ENCODE data around the gene LTC4S. TPM values are rescaled to one million over a fixed set of nuclear protein-coding genes. Genes with fewer than 3 reads are reported as not detected.
"Not testable (repeated sequence)": the region's sequence is repeated elsewhere in the genome, so short reads cannot be mapped to it uniquely, and the experiment has no call there.

Gene LTC4S
- total RNA-seq, 2 experiments from 2014 or later: 2.1 to 3.3 TPM

DNA sequence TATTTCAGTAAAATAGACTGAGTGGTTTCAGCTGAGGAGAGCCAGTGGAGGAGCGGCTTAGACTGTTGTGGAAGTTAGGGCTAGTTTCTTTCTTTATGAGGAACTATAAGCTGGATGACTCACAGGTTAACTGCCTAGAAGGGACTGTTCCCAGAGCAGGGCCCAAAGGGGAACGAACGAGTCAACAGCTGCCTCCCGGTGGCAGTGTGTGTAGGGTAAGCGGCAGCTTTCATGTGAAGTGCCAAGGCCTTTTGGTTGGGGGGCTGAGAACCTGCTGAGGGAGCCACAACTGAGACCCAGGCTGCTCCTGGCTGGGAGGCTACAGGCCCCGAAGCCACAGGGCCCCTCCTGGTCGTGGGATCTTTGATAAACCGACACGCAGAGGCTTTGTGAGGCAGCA lies 33.9 kb downstream of the LTC4S start:
- H3K36me3 Mint-ChIP-seq (ENCODE audit: low read depth): peaks cover 92% of the 10 kb centered on the region
- no peaks in the 10 kb centered on the region for H3K27me3 Mint-ChIP-seq
- H3K27ac Mint-ChIP-seq: no peak overlapping the region
- POLR2A ChIA-PET: interaction anchor here (1.3 kb wide), 1 partner anchor 9 kb away, joined by 3 read pairs; no protein-coding TSS in a partner anchor
- CTCF ChIA-PET: interaction anchor here (1.2 kb wide), 1 partner anchor 26 kb away, joined by 3 read pairs; no protein-coding TSS in a partner anchor
- DNase-seq: no peak
- no peak overlapping the region for H3K4me3 Mint-ChIP-seq
- no peaks in the 10 kb centered on the region for H3K9me3 Mint-ChIP-seq
- H3K4me1 Mint-ChIP-seq: peaks cover 13% of the 10 kb centered on the region

GRCh38 chr5:179828756-179829421 lies 35.1 kb downstream of the LTC4S start:
- peaks cover 10% of the 10 kb centered on the region for H3K4me1 Mint-ChIP-seq
- H3K9me3 Mint-ChIP-seq: no peaks in the 10 kb centered on the region
- no peaks in the 10 kb centered on the region for H3K27me3 Mint-ChIP-seq
- ChIA-PET POLR2A (interaction anchor here (1.3 kb wide), 1 partner anchor 8 kb away, joined by 3 read pairs; no protein-coding TSS in a partner anchor), CTCF (no interaction called here)
- H3K4me3 Mint-ChIP-seq: no peak overlapping the region
- H3K36me3 Mint-ChIP-seq (ENCODE audit: low read depth): peaks cover 92% of the 10 kb centered on the region
- no peak for DNase-seq
- no peak overlapping the region for H3K27ac Mint-ChIP-seq

GRCh38 chr5:179829732-179830435 lies 36.1 kb downstream of the LTC4S start:
- Mint-ChIP-seq H3K27me3 (no peaks in the 10 kb centered on the region), H3K9me3 (no peaks in the 10 kb centered on the region), H3K4me1 (peaks cover 7% of the 10 kb centered on the region), H3K36me3 (ENCODE audit: low read depth) (peaks cover 84% of the 10 kb centered on the region), H3K4me3 (no peak overlapping the region), H3K27ac (no peak overlapping the region)
- DNase-seq: no peak
- ChIA-PET POLR2A (interaction anchor here (1.1 to 2.6 kb wide), 2 partner anchors 8 to 9 kb away, joined by 3 to 10 read pairs; partner anchors contain the start of gene SQSTM1), CTCF (no interaction called here)

GRCh38 chr5:179830818-179831468 lies 37.2 kb downstream of the LTC4S start:
- no peaks in the 10 kb centered on the region for H3K9me3 Mint-ChIP-seq
- H3K4me3 Mint-ChIP-seq: no peak overlapping the region
- ChIA-PET POLR2A (interaction anchor here (1.1 to 2.6 kb wide), 3 partner anchors 9 to 27 kb away, joined by 3 to 10 read pairs (median 3); partner anchors contain the start of gene SQSTM1), CTCF (no interaction called here)
- no peaks in the 10 kb centered on the region for H3K27me3 Mint-ChIP-seq
- H3K4me1 Mint-ChIP-seq: peaks cover 12% of the 10 kb centered on the region
- peaks cover 81% of the 10 kb centered on the region for H3K36me3 Mint-ChIP-seq (ENCODE audit: low read depth)
- no peak for DNase-seq
- H3K27ac Mint-ChIP-seq: no peak overlapping the region

DNA sequence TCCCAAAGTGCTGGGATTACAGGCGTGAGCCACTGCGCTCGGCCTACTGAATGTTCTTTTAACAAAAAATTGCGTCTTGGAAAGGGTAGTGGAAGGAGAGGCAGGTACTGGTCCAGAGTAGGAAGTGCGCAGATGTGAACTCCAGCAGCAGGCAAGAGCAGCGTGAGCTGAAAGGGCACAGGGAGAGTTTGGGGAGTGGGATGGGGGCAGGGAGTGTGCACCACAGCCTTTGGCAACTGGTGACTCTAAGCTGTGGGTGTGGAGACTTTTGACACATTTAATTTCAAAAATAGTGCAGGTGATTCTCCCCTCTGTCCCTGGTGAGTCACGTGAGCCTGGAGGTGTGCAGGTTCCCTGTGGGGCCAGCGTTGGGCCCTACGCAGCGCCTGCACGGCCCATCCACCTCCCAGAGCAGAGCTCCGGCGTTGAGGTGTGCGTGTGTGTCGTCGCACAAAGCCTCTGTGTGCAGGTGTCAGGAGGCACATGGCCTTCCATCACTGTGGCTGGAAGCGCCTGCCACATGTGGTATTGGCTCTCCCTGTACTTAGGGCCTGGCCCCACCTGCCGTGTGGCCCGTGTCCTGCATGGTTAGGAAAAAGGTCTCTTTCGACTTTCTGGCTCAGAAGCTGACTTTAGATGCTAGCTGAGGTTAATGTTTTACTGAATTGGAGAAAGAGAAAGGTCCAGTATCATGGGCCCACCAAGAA lies 38.4 kb downstream of the LTC4S start:
- ChIA-PET CTCF (no interaction called here), POLR2A (interaction anchor here (0.9 to 2.6 kb wide), 3 partner anchors 10 to 28 kb away, joined by 3 to 10 read pairs (median 3); partner anchors contain the start of gene SQSTM1)
- H3K27ac Mint-ChIP-seq: no peak overlapping the region
- peaks cover 81% of the 10 kb centered on the region for H3K36me3 Mint-ChIP-seq (ENCODE audit: low read depth)
- DNase-seq: no peak
- no peaks in the 10 kb centered on the region for H3K27me3 Mint-ChIP-seq
- H3K4me1 Mint-ChIP-seq: peaks cover 22% of the 10 kb centered on the region
- H3K4me3 Mint-ChIP-seq: no peak overlapping the region
- no peaks in the 10 kb centered on the region for H3K9me3 Mint-ChIP-seq

DNA sequence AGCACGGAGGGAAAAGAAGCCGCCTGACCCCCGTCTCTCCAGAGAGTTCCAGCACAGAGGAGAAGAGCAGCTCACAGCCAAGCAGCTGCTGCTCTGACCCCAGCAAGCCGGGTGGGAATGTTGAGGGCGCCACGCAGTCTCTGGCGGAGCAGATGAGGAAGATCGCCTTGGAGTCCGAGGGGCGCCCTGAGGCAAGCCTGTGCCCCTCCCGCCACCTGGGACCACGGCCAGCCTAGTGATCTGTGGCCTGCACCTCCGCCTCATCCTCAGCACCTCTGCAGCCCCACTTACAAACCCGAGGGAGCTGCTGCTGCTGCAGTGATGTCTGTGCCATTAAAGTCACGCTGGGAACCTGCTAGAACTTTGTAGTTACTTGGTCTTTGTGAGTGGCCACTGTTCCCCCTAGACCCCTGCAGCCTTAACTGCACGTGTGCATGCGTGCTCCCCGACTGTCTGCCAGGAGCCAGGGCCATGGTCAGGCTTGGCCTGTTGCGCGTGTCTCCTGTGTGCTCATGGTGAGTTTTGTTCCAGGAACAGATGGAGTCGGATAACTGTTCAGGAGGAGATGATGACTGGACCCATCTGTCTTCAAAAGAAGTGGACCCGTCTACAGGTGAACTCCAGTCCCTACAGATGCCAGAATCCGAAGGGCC lies 39.4 kb downstream of the LTC4S start:
- Mint-ChIP-seq H3K27ac (no peak overlapping the region), H3K4me3 (no peak overlapping the region), H3K4me1 (peaks cover 26% of the 10 kb centered on the region)

DNA sequence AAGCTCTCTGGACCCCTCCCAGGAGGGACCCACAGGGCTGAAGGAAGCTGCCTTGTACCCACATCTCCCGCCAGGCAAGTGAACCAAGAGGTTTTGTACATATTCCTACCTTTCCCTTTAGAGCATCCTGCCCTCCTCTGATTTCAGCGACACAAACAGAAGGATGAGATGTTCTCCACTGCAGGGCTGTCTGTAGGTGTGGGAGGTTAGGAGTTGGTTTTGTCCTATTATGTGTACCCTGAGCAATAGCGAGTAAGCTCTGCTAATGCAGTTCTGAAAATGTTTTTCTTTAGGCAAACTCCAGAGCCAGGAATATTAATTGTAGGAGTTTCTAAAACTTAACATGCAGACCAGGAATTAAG lies 39.9 kb downstream of the LTC4S start:
- DNase-seq: no peak
- Mint-ChIP-seq H3K9me3 (no peaks in the 10 kb centered on the region), H3K27me3 (no peaks in the 10 kb centered on the region), H3K36me3 (ENCODE audit: low read depth) (peaks cover 70% of the 10 kb centered on the region), H3K27ac (no peak overlapping the region), H3K4me1 (peaks cover 26% of the 10 kb centered on the region), H3K4me3 (no peak overlapping the region)
- ChIA-PET CTCF (no interaction called here), POLR2A (no interaction called here)

More for the DNA sequence above, 39.4 kb downstream of the LTC4S start:
- Mint-ChIP-seq H3K9me3 (no peaks in the 10 kb centered on the region), H3K36me3 (ENCODE audit: low read depth) (peaks cover 72% of the 10 kb centered on the region), H3K27me3 (no peaks in the 10 kb centered on the region)
- no peak for DNase-seq
- CTCF ChIA-PET: no interaction called here
- POLR2A ChIA-PET: no interaction called here

GRCh38 chr5:179834120-179834519 lies 40.3 kb downstream of the LTC4S start:
- no peak for DNase-seq
- no peak overlapping the region for H3K27ac Mint-ChIP-seq
- ChIA-PET POLR2A (no interaction called here), CTCF (no interaction called here)
- no peaks in the 10 kb centered on the region for H3K9me3 Mint-ChIP-seq
- no peak overlapping the region for H3K4me3 Mint-ChIP-seq
- peaks cover 67% of the 10 kb centered on the region for H3K36me3 Mint-ChIP-seq (ENCODE audit: low read depth)
- peaks cover 26% of the 10 kb centered on the region for H3K4me1 Mint-ChIP-seq
- no peaks in the 10 kb centered on the region for H3K27me3 Mint-ChIP-seq

DNA sequence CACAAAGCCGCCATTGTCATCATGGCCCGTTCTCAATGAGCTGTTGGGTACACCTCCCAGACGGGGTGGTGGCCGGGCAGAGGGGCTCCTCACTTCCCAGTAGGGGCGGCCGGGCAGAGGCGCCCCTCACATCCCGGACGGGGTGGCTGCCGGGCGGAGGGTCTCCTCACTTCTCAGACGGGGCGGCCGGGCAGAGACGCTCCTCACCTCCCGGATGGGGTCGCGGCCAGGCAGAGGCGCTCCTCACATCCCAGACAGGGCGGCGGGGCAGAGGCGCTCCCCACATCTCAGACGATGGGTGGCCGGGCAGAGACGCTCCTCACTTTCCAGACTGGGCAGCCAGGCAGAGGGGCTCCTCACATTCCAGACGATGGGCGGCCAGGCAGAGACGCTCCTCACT lies 41.1 kb downstream of the LTC4S start:
- CTCF ChIA-PET, DNase-seq, H3K27me3 Mint-ChIP-seq, H3K4me3 Mint-ChIP-seq, H3K27ac Mint-ChIP-seq, POLR2A ChIA-PET, H3K9me3 Mint-ChIP-seq: not testable (repeated sequence)
- peaks cover 26% of the 10 kb centered on the region for H3K4me1 Mint-ChIP-seq
- H3K36me3 Mint-ChIP-seq (ENCODE audit: low read depth): peaks cover 60% of the 10 kb centered on the region

- POLR2A ChIA-PET: interaction anchor here (0.8 to 2.5 kb wide), 8 partner anchors 8 to 136 kb away, joined by 3 to 21 read pairs (median 5); partner anchors contain the start of gene SQSTM1
- Mint-ChIP-seq H3K4me1 (peaks cover 26% of the 10 kb centered on the region), H3K4me3 (peak overlapping the region; percentile 26), H3K9me3 (no peaks in the 10 kb centered on the region), H3K27me3 (no peaks in the 10 kb centered on the region), H3K36me3 (ENCODE audit: low read depth) (peaks cover 55% of the 10 kb centered on the region), H3K27ac (peak overlapping the region; percentile 85)
- DNase-seq: peak; percentile 70
- CTCF ChIA-PET: interaction anchor here (0.6 to 1.4 kb wide), 2 partner anchors 35 to 94 kb away, joined by 3 to 4 read pairs; no protein-coding TSS in a partner anchor
Observed at GRCh38 chr5:179836225-179837019, 42.6 kb downstream of the LTC4S start.

DNA sequence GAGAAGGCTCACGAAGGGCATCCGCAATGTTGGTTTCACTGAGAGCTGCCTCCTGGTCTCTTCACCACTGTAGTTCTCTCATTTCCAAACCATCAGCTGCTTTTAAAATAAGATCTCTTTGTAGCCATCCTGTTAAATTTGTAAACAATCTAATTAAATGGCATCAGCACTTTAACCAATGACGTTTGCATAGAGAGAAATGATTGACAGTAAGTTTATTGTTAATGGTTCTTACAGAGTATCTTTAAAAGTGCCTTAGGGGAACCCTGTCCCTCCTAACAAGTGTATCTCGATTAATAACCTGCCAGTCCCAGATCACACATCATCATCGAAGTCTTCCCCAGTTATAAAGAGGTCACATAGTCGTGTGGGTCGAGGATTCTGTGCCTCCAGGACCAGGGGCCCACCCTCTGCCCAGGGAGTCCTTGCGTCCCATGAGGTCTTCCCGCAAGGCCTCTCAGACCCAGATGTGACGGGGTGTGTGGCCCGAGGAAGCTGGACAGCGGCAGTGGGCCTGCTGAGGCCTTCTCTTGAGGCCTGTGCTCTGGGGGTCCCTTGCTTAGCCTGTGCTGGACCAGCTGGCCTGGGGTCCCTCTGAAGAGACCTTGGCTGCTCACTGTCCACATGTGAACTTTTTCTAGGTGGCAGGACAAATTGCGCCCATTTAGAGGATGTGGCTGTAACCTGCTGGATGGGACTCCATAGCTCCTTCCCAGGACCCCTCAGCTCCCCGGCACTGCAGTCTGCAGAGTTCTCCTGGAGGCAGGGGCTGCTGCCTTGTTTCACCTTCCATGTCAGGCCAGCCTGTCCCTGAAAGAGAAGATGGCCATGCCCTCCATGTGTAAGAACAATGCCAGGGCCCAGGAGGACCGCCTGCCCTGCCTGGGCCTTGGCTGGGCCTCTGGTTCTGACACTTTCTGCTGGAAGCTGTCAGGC lies 43.6 kb downstream of the LTC4S start:
- Mint-ChIP-seq H3K4me1 (peaks cover 26% of the 10 kb centered on the region), H3K27me3 (no peaks in the 10 kb centered on the region), H3K9me3 (no peaks in the 10 kb centered on the region), H3K27ac (peak overlapping the region; percentile 85), H3K4me3 (peak overlapping the region; percentile 26), H3K36me3 (ENCODE audit: low read depth) (peaks cover 53% of the 10 kb centered on the region)
- ChIA-PET CTCF (interaction anchor here (1.4 kb wide), 1 partner anchor 35 kb away, joined by 4 read pairs; no protein-coding TSS in a partner anchor), POLR2A (interaction anchor here (0.8 to 2.5 kb wide), 8 partner anchors 9 to 137 kb away, joined by 3 to 21 read pairs (median 5); partner anchors contain the start of gene SQSTM1)
- no peak for DNase-seq

Measured in activated CD4-positive, alpha-beta memory T cell treated with anti-CD3 and anti-CD28 coated beads, Interleukin-2, amount 10 ng/mL, durations not matched to agents 7 days and 5 days (primary cell).